ENCODE measurements around the gene SESN3. TPM values are rescaled to one million over a fixed set of nuclear protein-coding genes. Genes with fewer than 3 reads are reported as not detected.
"Not testable (repeated sequence)": the region's sequence is repeated elsewhere in the genome, so short reads cannot be mapped to it uniquely, and the experiment has no call there.

The SESN3 gene
- total RNA-seq, 1 experiment from 2014 or later: 28.2 TPM

DNA sequence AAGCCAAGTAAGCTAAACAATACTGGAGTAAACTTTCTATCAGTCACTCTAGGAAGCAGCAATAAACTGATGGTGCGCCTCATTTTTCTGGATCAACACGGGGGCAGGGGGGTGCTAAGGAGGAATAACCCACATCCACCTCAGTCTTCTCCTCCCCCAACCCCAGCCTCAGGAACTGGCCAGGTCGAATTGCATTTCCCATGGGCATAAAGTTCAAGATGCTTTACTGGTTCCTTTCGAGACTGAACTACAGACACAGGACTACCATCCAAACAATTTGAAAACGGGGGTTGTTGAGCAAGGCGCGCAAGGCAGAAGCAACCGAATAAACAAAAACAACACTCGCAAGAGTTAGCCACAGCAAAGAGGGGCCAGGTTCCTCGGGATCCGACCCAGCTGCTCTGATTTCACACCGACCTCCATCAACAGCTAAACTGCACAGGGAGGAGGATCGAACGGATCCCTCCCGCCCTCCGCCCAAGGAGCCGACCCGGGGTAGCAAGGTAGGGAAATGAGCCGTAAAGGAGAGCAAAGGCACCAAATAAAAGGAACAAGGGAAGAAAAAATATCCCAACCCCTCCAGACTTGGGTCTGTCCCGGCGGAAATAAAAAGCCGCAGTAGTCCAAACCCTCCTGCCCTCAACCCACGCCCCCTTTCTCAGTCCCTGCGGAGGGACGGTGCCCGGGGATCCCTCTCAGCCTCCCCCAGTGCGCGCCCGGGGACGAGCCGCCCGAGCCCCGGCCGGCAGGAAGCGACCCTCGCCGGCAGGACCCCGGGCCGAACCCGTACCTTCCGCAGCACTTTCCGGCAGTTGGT, 801 bp downstream of the SESN3 start:
- ChIA-PET CTCF (interaction anchor here (0.5 to 1.7 kb wide), 9 partner anchors 9 to 475 kb away, joined by 3 to 20 read pairs (median 6); no protein-coding TSS in a partner anchor), POLR2A (interaction anchor here (0.6 to 2.0 kb wide), 8 partner anchors 13 to 1159 kb away, joined by 3 to 19 read pairs (median 6); partner anchors contain the start of genes CCDC82, CEP57 and FAM76B)
- Mint-ChIP-seq H3K27ac (ENCODE audit: unreplicated experiment) (peak overlapping the region; percentile 29), H3K4me1 (ENCODE audit: low read depth, unreplicated experiment) (peaks cover 6% of the 10 kb centered on the region), H3K36me3 (ENCODE audit: insufficient read depth, unreplicated experiment) (no peaks in the 10 kb centered on the region), H3K9me3 (ENCODE audit: unreplicated experiment) (no peaks in the 10 kb centered on the region), H3K27me3 (ENCODE audit: insufficient read depth, unreplicated experiment) (no peaks in the 10 kb centered on the region), H3K4me3 (ENCODE audit: unreplicated experiment) (no peak overlapping the region)
- Histone ChIP-seq H3K4me3 (ENCODE audit: low read depth, low read length) (peak overlapping the region; percentile 86), H3K4me1 (peaks cover 7% of the 10 kb centered on the region; the same call in 1 of the 2 replicates), H3K36me3 (ENCODE audit: control insufficient read depth, insufficient read depth, low read length) (no peaks in the 10 kb centered on the region), H3K9me3 (no peaks in the 10 kb centered on the region; the same call in 1 of the 2 replicates), H3K27me3 (replicated peaks; ENCODE audit: control insufficient read depth, insufficient read depth, low read length) (no peaks in the 10 kb centered on the region)
- intact Hi-C loops (cut with micrococcal nuclease; ENCODE audit: unreplicated experiment): loop anchor here (2.0 kb wide), 1 partner anchor 135 kb away; no protein-coding TSS in a partner anchor
- no peak for TF ChIP-seq CTCF (IDR thresholded peaks at IDR 0.05; ENCODE audit: insufficient read depth in 1 of 2, low read depth in 1 of 2, low read length in 1 of 2, severe bottlenecking in 1 of 2, unreplicated experiment in 1 of 2)
- DNase-seq: peak in 1 of 2 experiments; percentile 41
- TSS peak; percentile 18 for BruUV-seq (replicated peaks)

DNA sequence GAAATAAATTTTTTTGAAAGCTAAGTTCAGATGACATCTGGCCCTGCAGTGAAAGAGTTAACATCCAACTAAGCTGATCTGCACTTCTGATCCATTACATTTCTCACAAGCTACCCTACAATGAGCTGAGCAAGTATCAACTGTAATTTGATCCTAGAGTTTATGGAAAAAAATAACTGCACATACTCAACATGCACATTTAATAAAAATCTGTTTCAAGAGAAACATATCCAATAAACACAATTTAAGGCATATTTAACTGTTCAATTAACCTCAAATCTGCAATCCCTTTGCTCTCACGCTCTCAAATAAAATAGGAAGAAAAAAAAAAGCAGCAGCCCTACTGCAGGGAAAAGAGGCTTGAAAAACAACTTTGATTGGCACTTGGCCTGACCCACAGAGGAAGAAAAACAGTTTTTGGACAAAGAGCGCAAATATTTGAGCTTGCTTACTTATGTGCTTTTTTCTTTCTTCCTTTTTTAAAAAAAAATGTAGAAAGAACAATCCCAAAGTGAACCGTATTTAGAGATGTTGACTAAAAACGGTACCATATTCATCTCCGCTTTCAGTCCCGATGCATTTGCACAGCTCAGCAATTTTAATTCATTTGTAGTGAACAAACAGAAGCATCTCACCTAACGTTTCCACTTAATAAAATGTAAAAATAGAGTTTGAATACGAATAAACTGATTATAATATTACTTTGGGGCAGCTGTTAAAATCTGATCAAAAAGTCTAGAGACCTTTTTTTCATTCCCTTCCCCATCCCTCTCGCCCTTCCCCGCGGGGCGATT, 1.6 kb downstream of the SESN3 start:
- Histone ChIP-seq H3K9me3 (no peaks in the 10 kb centered on the region), H3K4me3 (ENCODE audit: low read depth, low read length) (peak overlapping the region; percentile 86), H3K36me3 (ENCODE audit: control insufficient read depth, insufficient read depth, low read length) (no peaks in the 10 kb centered on the region), H3K4me1 (peaks cover 7% of the 10 kb centered on the region; the same call in 1 of the 2 replicates), H3K27me3 (replicated peaks; ENCODE audit: control insufficient read depth, insufficient read depth, low read length) (no peaks in the 10 kb centered on the region)
- Mint-ChIP-seq H3K36me3 (ENCODE audit: insufficient read depth, unreplicated experiment) (no peaks in the 10 kb centered on the region), H3K9me3 (ENCODE audit: unreplicated experiment) (no peaks in the 10 kb centered on the region), H3K27me3 (ENCODE audit: insufficient read depth, unreplicated experiment) (no peaks in the 10 kb centered on the region), H3K4me3 (ENCODE audit: unreplicated experiment) (no peak overlapping the region), H3K4me1 (ENCODE audit: low read depth, unreplicated experiment) (peaks cover 6% of the 10 kb centered on the region), H3K27ac (ENCODE audit: unreplicated experiment) (no peak overlapping the region)
- no TSS peak for BruUV-seq (replicated peaks)
- ChIA-PET POLR2A (interaction anchor here (0.6 to 1.4 kb wide), 3 partner anchors 14 to 1160 kb away, joined by 3 to 7 read pairs (median 4); partner anchors contain the start of gene CCDC82), CTCF (interaction anchor here (0.5 to 0.7 kb wide), 3 partner anchors 14 to 75 kb away, joined by 3 read pairs; no protein-coding TSS in a partner anchor)
- intact Hi-C loops (cut with micrococcal nuclease; ENCODE audit: unreplicated experiment): no loop called here
- TF ChIP-seq CTCF (IDR thresholded peaks at IDR 0.05; ENCODE audit: insufficient read depth in 1 of 2, low read depth in 1 of 2, low read length in 1 of 2, severe bottlenecking in 1 of 2, unreplicated experiment in 1 of 2): no peak
- no peak for DNase-seq

- Mint-ChIP-seq H3K27ac (ENCODE audit: unreplicated experiment) (no peak overlapping the region), H3K4me3 (ENCODE audit: unreplicated experiment) (no peak overlapping the region), H3K36me3 (ENCODE audit: insufficient read depth, unreplicated experiment) (no peaks in the 10 kb centered on the region), H3K27me3 (ENCODE audit: insufficient read depth, unreplicated experiment) (no peaks in the 10 kb centered on the region), H3K4me1 (ENCODE audit: low read depth, unreplicated experiment) (peaks cover 6% of the 10 kb centered on the region), H3K9me3 (ENCODE audit: unreplicated experiment) (no peaks in the 10 kb centered on the region)
- Histone ChIP-seq H3K27me3 (replicated peaks; ENCODE audit: control insufficient read depth, insufficient read depth, low read length) (no peaks in the 10 kb centered on the region), H3K36me3 (ENCODE audit: control insufficient read depth, insufficient read depth, low read length) (no peaks in the 10 kb centered on the region), H3K4me1 (peaks cover 7% of the 10 kb centered on the region; the same call in 1 of the 2 replicates), H3K4me3 (ENCODE audit: low read depth, low read length) (no peak overlapping the region), H3K9me3 (no peaks in the 10 kb centered on the region)
- POLR2A ChIA-PET: no interaction called here
- CTCF ChIA-PET: no interaction called here
- TF ChIP-seq CTCF (IDR thresholded peaks at IDR 0.05; ENCODE audit: insufficient read depth in 1 of 2, low read depth in 1 of 2, low read length in 1 of 2, severe bottlenecking in 1 of 2, unreplicated experiment in 1 of 2): no peak
- DNase-seq: no peak
- intact Hi-C loops (cut with micrococcal nuclease; ENCODE audit: unreplicated experiment): no loop called here
- no TSS peak for BruUV-seq (replicated peaks)
Observed at GRCh38 chr11:95228081-95228749, 2.8 kb downstream of the SESN3 start.

DNA sequence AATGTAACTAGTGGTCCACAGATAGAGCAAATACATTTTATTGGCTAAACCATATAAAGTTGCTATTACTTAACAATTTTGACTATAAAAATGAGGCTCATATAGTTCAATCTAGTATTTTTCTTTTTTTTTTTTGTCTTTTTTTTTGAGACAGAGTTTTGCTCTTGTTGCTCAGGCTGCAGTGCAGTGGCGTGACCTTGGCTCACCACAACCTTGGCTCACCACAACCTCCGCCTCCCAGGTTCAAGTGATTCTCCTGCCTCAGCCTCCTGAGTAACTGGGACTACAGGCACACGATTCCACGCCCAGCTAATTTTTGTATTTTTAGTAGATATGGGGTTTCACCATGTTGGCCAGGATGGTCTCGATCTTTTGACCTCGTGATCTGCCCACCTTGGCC, 3.9 kb downstream of the SESN3 start:
- H3K4me1 Mint-ChIP-seq (ENCODE audit: low read depth, unreplicated experiment); POLR2A ChIA-PET; H3K27ac Mint-ChIP-seq (ENCODE audit: unreplicated experiment); BruUV-seq (replicated peaks); CTCF ChIA-PET; H3K9me3 ChIP-seq; H3K9me3 Mint-ChIP-seq (ENCODE audit: unreplicated experiment); H3K27me3 ChIP-seq (replicated peaks; ENCODE audit: control insufficient read depth, insufficient read depth, low read length); H3K4me1 ChIP-seq; intact Hi-C loops (cut with micrococcal nuclease; ENCODE audit: unreplicated experiment); H3K36me3 ChIP-seq (ENCODE audit: control insufficient read depth, insufficient read depth, low read length); H3K4me3 ChIP-seq (ENCODE audit: low read depth, low read length); DNase-seq; H3K4me3 Mint-ChIP-seq (ENCODE audit: unreplicated experiment); H3K36me3 Mint-ChIP-seq (ENCODE audit: insufficient read depth, unreplicated experiment); H3K27me3 Mint-ChIP-seq (ENCODE audit: insufficient read depth, unreplicated experiment): not testable (repeated sequence)
